ENCODE measurements around the gene TRIM45. TPM values are rescaled to one million over a fixed set of nuclear protein-coding genes. Genes with fewer than 3 reads are reported as not detected.

Gene TRIM45
- polyA plus RNA-seq, 1 experiment: 3.8 TPM

- ChIA-PET CTCF (interaction anchor here (1.3 to 1.9 kb wide), 4 partner anchors 11 to 75 kb away, joined by 3 to 5 read pairs (median 4); no protein-coding TSS in a partner anchor), POLR2A (no interaction called here)
- no peaks in the 10 kb centered on the region for H3K27me3 ChIP-seq (ENCODE audit: control insufficient read depth, insufficient read depth, low read length)
- TF ChIP-seq CTCF (IDR thresholded peaks at IDR 0.05; ENCODE audit: insufficient read depth, low read depth, low read length): no peak
- DNase-seq (ENCODE audit: low read depth): no peak
- H3K4me3 ChIP-seq (ENCODE audit: low read depth, low read length): no peak overlapping the region
- no peaks in the 10 kb centered on the region for H3K36me3 ChIP-seq (ENCODE audit: control insufficient read depth, insufficient read depth, low read length)
These were observed 21.6 kb upstream of the TRIM45 start for GRCh38 chr1:117143172-117143571.

GRCh38 chr1:117142200-117142599, 20.7 kb upstream of the TRIM45 start:
- ChIA-PET CTCF (interaction anchor here (0.8 to 2.8 kb wide), 5 partner anchors 13 to 142 kb away, joined by 3 to 14 read pairs (median 4); no protein-coding TSS in a partner anchor), POLR2A (no interaction called here)
- Histone ChIP-seq H3K4me3 (ENCODE audit: low read depth, low read length) (no peak overlapping the region), H3K27me3 (ENCODE audit: control insufficient read depth, insufficient read depth, low read length) (no peaks in the 10 kb centered on the region), H3K36me3 (ENCODE audit: control insufficient read depth, insufficient read depth, low read length) (no peaks in the 10 kb centered on the region)
- DNase-seq (ENCODE audit: low read depth): peak; percentile 75
- TF ChIP-seq CTCF (IDR thresholded peaks at IDR 0.05; ENCODE audit: insufficient read depth, low read depth, low read length): no peak

GRCh38 chr1:117138561-117138960, 17.0 kb upstream of the TRIM45 start:
- no peak for TF ChIP-seq CTCF (IDR thresholded peaks at IDR 0.05; ENCODE audit: insufficient read depth, low read depth, low read length)

GRCh38 chr1:117138106-117138505, 16.6 kb upstream of the TRIM45 start:
- DNase-seq (ENCODE audit: low read depth): no peak

More at GRCh38 chr1:117138561-117138960, 17.0 kb upstream of the TRIM45 start:
- Histone ChIP-seq H3K36me3 (ENCODE audit: control insufficient read depth, insufficient read depth, low read length) (no peaks in the 10 kb centered on the region), H3K27me3 (ENCODE audit: control insufficient read depth, insufficient read depth, low read length) (no peaks in the 10 kb centered on the region), H3K4me3 (ENCODE audit: low read depth, low read length) (no peak overlapping the region)
- ChIA-PET CTCF (interaction anchor here (1.0 to 2.8 kb wide), 2 partner anchors 10 to 146 kb away, joined by 3 to 13 read pairs; no protein-coding TSS in a partner anchor), POLR2A (no interaction called here)
- DNase-seq (ENCODE audit: low read depth): no peak

More at GRCh38 chr1:117138106-117138505, 16.6 kb upstream of the TRIM45 start:
- Histone ChIP-seq H3K36me3 (ENCODE audit: control insufficient read depth, insufficient read depth, low read length) (no peaks in the 10 kb centered on the region), H3K4me3 (ENCODE audit: low read depth, low read length) (no peak overlapping the region), H3K27me3 (ENCODE audit: control insufficient read depth, insufficient read depth, low read length) (no peaks in the 10 kb centered on the region)
- TF ChIP-seq CTCF (IDR thresholded peaks at IDR 0.05; ENCODE audit: insufficient read depth, low read depth, low read length): no peak
- ChIA-PET POLR2A (no interaction called here), CTCF (interaction anchor here (0.7 to 2.8 kb wide), 3 partner anchors 10 to 148 kb away, joined by 3 to 13 read pairs (median 3); no protein-coding TSS in a partner anchor)

Measured in BJ (cell line).